Measurements from ENCODE around the gene MGAT4B.
A peak's percentile ranks its signal among the peaks of the same experiment; 100 is the strongest.

MGAT4B gene

GRCh38 chr5:179825655-179826182 lies 19.1 kb upstream of the MGAT4B start:
- no peak for DNase-seq (ENCODE audit: low read depth in 2 of 2)

DNA sequence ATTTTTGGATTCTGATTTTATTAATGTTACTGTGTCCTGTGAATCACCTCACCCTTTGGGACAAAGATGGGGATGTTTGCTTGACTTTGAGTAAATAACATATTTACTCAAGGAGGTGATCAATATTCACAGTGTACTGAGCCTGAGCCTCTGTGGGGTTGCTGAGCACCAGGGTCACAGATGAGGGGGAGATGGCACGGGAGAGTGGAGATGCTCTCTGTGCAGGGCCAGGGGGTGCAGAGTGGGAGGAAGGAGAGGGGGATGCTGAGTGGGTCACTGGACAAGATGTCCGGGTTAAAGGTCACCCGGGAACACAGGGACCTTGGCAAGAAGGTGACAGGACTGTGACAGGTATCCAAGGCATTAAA lies 18.1 kb upstream of the MGAT4B start:
- DNase-seq (ENCODE audit: low read depth in 2 of 2) = no peak

DNA sequence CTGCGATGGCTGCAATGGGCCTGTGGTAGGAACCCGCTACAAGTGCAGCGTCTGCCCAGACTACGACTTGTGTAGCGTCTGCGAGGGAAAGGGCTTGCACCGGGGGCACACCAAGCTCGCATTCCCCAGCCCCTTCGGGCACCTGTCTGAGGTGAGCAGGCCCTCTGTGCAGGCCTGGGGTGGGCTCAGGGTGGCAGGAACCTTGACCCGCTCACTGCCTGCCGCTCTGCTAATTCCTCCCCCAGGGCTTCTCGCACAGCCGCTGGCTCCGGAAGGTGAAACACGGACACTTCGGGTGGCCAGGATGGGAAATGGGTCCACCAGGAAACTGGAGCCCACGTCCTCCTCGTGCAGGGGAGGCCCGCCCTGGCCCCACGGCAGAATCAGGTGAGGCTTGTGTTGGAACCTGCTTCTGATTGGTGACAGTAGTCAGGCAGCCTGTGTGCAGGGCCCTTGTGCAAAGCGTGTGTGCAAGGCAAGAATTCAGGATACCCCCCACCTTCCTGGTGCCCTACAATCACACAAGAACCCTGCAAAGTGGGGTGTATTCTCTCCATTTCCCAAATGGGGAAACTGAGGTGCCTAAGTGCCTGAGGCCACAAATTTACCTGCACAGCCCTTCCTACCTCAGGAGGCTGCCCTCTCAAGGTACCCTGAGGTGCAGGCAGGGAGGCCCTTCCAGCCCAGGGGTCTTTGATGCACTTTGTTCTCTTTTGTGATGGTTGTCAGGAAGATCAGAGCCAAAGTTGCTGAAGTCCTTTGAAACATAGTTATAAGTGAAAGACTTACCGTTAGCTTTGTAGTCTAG lies 17.5 kb upstream of the MGAT4B start:
- no peak for DNase-seq (ENCODE audit: low read depth in 2 of 2)

DNA sequence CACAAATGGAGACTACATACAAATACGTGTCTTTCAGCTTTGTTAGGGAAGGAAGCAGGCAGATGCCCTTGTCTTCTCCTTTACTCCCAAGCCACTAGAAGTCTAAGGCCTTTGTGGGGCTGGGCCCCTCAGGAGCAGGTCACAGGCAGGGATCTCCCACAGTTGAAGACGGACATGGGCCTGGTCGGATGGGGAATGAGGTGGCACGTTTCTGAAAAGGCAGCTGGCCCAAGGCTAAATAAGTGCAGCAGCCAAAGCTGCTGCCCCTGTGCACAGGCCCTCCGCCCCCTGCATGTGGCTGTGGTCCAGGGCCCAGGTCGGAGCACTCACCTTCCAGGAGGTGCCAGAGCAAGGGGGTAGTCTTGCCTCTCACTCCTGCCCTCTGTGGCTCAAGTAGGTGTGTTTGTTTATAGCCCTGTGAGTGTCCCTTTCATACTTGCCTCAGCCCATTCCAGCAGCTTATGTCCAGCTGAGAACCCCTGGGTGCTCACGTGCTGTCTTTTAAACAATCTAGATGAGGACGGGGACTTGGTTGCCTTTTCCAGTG lies 15.9 kb upstream of the MGAT4B start:
- no peak for DNase-seq (ENCODE audit: low read depth in 2 of 2)

- no peak for DNase-seq (ENCODE audit: low read depth in 2 of 2)
Observed at GRCh38 chr5:179822059-179822432, 15.4 kb upstream of the MGAT4B start.

DNA sequence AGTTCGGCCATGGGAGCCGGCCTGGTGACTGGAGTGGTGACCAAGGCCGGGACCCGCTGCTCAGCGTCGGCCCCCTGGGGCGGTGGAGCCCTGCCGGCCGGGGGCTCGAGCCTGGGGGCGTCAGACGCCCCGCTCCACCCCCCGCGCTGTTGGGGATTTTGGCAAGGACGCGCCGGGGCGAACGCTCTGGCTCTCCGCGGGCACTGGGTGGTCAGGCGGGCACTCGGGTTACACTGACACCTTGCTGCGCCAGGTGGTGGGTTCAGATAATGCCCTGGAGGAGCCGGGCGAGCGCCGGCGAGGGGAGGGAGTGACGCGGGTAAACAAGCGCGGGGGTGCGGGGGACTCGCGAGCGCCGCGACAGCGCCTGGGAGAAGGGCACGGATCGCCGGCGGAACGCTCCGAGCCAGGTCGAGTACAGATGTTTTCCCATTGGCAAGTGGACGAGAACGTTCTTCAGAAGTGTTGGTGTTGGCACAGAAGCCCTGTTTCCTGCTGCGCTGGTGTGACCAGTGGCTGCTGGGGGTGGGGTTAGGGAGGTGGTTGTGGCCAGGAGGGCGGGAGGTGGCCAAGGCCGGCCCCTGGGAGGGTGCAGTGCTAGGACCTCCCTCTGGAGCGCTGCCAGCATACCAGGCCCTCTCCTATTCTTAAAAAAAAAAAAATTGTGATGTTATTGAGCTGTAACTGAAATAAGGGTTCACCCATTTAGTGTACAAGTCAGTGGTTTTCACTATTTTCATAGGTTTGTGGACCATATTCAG lies 14.8 kb upstream of the MGAT4B start:
- DNase-seq (ENCODE audit: low read depth in 2 of 2) = peak; percentile 77 to 79

- peak in 1 of 2 donors; percentile 71 for DNase-seq (ENCODE audit: low read depth in 2 of 2)
Observed at GRCh38 chr5:179820483-179821297, 14.0 kb upstream of the MGAT4B start, which contains the start of gene SQSTM1. Gene SQSTM1, plus strand, starts transcription at chr5:179820905. Its CDS starts 32 bp downstream, at chr5:179820937.

DNA sequence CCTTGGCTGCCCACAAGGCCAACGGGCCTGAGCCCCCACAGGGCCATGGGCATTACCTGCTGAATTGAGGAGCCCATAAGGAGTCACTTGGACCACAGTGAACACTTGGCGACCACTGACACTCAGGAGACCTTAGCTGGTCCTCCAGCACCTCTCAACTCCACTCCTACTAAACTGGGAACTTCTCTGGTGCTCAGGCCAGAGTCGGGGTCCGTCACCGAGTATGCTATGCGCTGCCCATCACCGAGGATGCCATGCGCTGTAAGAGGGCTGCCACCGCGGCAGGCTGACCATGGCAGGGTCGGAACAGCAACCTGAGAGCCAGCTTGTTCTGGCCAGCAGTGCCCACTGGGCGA lies 13.4 kb upstream of the MGAT4B start:
- no peak for DNase-seq (ENCODE audit: low read depth in 2 of 2)

- no peak for DNase-seq (ENCODE audit: low read depth in 2 of 2)
Observed at GRCh38 chr5:179819296-179820126, 12.8 kb upstream of the MGAT4B start.

- peak in 1 of 2 donors; percentile 70 for DNase-seq (ENCODE audit: low read depth in 2 of 2)
Observed at GRCh38 chr5:179818746-179819295, 12.2 kb upstream of the MGAT4B start.

GRCh38 chr5:179817890-179818745 lies 11.5 kb upstream of the MGAT4B start:
- no peak for DNase-seq (ENCODE audit: low read depth in 2 of 2)

GRCh38 chr5:179817470-179817840 lies 10.8 kb upstream of the MGAT4B start:
- DNase-seq (ENCODE audit: low read depth in 2 of 2) = no peak

- no peak for DNase-seq (ENCODE audit: low read depth in 2 of 2)
Observed at GRCh38 chr5:179816796-179817469, 10.3 kb upstream of the MGAT4B start.

GRCh38 chr5:179816401-179816795 lies 9.7 kb upstream of the MGAT4B start:
- DNase-seq (ENCODE audit: low read depth in 2 of 2) = no peak

DNA sequence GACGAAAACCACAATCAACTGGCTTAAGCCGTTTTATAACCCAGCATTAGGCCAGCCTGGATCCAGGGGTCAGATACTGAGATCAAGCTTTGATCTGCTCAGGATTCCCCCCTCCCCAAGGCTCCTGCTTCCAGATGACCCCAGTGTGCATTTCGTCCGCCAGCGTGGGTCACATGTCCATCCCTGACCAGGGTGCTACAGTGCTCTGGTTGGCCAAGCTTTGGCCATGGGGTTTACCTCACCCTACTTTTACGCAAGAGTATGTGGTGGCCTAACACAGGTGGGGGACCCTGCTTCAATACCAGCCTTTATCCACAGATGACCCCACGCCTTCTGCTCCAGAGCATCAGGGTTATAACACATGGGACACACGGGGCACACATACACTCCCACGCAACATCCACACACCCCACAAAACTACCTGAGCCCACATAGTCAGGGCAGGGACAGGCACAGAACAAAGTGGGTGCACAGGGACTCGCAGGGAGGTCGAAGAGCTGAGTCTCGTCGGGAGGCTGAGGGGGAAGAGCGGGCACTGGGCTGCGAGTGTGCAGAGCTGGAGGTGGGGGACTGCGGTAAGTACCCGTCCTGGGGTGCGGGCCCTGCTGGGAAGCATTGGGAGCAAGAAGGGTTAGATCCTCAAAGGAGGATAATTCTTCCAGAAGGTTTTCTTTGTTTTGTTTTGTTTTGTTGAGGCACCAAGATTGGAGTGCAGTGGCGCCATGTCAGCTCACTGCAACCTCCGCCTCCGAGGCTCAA lies 9.0 kb upstream of the MGAT4B start:
- no peak for DNase-seq (ENCODE audit: low read depth in 2 of 2)

- no peak for DNase-seq (ENCODE audit: low read depth in 2 of 2)
Observed at GRCh38 chr5:179814090-179814489, 7.4 kb upstream of the MGAT4B start.

DNA sequence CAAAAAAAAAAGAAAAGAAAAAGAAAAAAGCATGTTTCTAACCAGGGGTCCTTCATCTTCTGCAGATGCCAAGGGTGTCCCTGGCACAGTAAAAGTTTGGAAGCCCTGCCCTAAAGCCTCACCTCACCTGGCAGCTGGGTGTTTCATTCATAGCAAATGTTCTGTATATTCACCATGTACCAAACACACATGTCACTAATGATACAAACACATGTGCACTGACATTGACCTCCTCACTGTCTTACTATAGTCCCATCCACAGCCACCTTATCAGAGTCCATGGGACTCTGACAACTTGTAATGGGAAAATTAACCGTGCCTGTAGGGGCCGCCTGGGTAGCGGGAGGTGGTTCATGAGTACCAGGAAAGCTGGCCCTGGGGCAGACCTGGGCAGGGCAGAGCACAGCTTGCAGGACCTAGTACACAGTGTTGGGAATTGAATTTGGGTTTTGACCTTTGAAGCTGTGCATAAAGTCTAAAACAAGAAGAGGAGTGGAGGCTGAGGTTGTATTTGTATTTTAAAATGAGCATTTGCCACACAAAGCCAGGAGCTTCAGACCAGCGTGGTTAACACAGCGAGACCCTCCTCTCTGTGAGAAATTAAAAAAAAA lies 6.4 kb upstream of the MGAT4B start:
- DNase-seq (ENCODE audit: low read depth in 2 of 2) = no peak
